HG03575 (cell line): ENCODE data around the gene ALPL.
"Not testable (repeated sequence)": the region's sequence is repeated elsewhere in the genome, so short reads cannot be mapped to it uniquely, and the experiment has no call there.

Experiments
- ATAC-seq: cut with Tn5 transposase; IDR thresholded peaks from one replicate; pipeline ENCODE4 v1.9.1; 2021; ENCODE audit not compliant: unreplicated experiment, insufficient number of reproducible peaks, low FRiP score; ENCODE audit errors: extremely low read depth

Gene ALPL

DNA sequence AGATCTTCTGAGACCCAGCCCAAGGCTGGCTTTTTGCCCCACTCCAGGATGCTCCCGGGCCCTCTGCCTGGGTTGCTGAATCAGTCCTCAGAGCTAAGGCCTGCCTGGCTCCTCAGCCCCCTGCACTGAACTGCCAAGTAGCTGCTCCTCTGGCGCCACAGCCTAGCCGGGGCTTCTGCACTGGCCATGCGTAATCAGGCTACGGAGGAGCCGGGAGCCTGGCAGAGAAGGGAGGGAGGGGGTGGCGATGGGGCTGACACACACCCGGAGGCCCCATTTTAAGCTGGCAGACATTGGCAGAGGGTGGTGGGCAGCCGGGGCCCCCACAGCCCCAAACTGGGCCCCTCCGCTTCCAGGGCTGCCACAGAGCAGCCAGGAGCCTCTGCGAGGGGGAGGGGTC lies 38.7 kb downstream of the ALPL start:
- no peak for ATAC-seq

DNA sequence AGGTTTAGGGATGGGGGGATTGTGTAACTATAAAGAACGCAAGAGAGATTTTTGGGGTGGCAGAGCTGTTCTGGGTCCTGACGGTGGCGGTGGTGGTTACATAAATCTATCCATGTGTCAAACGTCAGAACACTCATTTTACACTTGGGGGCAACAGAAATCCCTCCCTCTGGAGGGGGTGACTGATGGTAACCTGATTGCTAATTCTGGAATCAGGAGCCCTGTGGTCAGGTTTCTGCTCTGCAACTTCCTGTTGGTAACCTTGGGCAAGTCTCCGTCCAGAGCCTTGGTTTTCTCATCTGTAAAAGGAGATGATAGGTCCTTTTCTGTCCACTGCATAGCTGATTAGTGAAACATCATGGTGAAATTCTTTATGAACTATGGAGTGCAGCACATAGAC lies 40.9 kb downstream of the ALPL start:
- no peak for ATAC-seq

DNA sequence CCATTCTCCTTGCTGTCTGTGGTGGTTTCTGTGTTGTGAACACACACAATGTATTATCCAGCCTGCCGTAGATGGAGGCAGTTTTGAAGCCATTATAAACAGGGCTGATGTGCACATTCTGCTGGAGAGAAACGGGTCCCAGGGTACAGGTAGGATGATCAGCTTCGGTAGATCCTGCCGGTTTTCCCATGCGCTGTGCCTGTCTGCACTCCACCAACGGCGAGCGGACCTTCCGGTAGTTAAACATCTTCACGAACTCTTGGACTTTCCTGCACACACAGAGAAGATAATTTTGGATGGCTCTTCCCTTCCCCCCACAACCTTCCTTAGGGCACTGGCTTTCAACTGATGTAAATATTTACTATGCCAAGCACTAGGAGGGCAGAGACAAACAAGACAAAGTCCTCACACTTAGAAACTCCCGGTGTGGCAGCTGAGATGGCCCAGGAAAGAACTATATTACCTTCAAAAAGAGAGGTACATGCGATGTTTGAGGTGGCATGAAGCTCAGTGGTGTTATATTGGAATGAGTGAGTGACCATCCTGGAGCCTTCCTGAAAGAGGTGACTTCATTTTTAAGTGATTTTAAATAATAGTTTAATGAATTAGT lies 41.7 kb downstream of the ALPL start:
- no peak for ATAC-seq

DNA sequence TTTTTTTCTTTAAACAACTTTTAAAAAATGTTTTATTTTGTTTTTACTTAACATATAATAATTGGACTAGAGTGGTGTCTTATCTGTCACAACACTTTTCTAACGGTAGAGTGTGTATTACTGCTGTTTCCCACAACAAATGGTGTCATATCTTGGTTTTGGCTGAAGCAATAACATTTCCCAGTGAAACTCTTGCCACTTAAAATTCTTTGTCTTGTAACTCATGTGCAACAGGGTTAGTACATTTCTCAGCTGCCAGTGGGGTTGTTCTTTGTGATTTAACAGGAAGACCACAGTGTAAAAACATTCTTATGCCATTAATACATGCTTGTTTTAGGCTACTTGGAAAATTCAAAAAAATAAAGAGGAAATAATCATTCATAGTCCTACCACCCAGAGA lies 43.5 kb downstream of the ALPL start:
- ATAC-seq = no peak

DNA sequence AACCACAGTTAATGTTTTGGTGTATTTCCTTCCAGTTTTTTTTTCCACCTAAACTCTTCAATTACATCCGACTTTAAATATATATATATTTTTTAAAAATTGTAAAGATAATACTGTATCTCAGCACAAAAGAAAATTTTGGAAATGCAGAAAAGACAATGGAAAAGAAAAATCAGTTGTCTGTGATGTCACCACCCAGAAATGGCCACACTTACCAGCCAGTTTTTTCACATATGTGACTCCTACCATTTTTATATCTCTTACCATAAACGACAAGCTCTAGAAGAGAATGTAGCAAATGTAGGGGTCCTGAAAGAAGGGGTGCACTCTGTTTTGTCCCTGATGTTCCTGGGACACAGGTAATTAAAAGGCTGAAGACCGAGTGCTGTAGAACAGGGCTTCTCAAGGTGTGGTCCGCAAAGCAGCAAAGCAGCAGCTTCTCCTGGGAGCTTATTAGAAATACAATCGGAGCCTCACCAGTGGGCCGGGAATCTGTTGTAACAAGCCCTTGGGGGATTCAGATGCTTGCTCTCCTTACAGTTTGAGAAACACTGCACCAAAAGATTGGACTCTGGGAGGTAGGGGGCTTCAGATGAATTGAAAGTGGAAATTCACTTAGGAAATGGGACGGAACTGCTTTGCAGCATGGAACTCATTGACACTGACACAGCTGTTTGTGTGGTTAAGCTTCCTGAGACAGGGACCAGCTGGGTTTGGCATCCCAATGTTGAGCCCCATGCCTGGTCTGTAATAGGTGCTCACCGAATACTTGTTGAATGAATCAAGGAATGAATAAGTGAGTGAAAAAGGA lies 44.1 kb downstream of the ALPL start:
- ATAC-seq = no peak

DNA sequence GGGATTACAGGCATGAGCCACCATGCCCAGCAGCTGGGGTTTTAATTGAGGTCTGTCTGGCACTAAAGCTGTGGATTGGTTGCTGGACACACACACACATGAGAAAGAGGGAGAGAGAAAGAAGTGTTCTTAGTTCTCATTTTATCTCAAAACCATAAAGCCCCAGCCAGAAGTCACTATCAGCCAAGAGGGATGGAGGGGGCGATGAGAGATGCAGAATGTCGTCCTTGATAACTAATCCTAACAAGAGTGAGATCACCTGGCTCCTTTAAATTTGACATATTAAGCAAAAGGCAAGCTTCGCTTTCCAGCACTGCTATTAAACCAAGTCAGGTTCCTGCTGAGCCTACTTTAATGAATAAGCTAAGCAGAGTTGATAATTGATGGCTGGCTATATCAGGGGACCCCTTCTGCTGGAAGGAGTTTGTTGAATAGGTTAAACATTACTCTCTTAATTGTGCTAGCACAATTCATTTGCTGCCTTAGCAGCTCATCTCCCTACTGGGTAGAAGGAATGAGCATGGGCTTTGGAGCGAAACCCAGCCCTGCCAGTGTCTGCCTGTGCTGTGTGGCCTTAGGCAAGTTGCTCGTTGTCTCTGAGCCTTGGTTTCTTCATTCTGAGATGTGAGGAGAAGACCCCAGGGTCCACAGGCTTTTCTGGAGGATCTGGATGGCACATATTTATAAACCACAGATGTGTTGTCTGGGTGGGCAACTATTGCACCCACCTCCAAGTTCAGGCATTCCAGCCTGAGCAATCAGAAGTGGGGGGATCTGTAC lies 50.8 kb downstream of the ALPL start:
- ATAC-seq = no peak

DNA sequence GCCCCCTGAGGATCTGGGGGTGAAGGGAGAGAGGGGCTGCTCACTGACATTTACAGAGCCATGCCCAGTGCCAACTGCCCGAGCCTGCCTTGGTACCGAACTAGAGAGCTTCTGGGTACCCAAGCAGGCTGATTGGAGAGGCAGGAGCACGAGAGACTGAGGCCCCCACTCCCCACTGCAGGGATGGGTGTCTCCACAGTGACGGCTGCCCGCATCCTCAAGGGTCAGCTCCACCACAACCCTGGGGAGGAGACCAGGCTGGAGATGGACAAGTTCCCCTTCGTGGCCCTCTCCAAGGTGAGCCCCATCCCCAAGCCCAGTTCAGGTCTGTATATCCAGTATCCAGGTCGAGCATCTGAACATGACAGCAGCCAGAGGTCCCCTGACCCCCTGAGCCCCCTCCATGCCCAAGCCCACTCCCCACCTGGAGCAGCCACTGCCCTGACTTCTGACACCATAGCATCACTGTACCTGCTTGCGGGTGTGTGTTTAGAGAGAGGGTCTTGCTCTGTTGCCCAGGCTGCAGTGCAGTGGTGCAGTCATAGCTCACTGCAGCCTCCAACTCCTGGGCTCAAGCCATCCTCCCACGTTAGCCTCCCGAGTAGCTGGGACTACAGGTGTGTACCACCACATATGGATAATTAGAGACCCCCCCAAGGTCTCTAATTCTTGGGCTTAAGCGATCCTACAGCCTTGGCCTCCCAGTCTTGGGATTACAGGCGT lies 51.9 kb downstream of the ALPL start:
- no peak for ATAC-seq

DNA sequence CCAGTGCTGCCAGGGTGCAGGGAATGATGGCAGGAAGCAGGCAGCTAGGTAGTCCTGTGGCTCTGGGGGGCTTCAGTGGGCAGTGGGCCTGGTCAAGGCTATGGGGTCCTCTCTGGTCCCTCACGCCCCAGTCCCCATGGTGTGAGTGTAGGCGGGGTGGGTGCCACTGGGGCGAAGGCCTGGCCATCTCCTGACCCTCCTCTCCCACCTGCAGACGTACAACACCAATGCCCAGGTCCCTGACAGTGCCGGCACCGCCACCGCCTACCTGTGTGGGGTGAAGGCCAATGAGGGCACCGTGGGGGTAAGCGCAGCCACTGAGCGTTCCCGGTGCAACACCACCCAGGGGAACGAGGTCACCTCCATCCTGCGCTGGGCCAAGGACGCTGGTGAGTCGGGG lies 53.7 kb downstream of the ALPL start:
- ATAC-seq = no peak

DNA sequence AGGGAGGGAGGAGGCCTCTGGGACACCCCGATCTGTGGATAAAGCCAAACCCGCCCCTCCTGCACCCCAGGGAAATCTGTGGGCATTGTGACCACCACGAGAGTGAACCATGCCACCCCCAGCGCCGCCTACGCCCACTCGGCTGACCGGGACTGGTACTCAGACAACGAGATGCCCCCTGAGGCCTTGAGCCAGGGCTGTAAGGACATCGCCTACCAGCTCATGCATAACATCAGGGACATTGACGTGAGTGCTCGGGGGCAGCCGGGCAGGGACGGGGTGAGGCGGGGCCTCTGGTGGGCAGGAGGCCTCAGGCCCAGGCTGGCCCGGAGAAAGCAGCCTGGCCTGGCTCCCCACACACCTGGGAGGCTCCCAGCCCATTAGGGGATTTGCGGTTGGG lies 54.7 kb downstream of the ALPL start:
- ATAC-seq = no peak

DNA sequence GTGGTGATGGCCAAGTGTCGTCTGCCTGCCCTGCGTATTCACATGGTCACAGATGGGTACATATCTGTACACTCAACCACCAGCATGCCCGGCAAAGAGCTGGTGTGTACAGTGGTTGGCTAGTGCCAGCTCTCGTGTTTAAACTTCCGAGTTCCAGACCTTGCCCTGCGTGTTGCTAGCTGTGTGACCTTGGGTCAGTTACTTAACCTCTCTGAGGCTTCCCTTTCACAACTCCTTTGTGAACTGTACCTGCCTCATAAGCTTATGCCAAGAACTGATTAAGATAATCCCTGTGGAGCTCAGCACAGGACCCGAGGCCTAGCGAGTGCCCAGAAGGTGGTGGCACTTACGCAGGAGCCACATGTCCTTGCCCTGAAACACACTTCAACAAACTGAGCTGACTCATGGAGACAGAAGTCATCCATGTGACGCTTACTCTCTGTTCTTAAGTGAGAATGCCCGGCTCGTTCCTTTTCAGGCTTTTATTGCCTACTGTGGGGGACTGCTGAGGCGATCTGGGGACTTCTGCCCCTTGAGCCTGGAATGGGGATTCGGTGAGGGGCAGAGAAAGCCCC lies 55.4 kb downstream of the ALPL start:
- ATAC-seq = no peak

DNA sequence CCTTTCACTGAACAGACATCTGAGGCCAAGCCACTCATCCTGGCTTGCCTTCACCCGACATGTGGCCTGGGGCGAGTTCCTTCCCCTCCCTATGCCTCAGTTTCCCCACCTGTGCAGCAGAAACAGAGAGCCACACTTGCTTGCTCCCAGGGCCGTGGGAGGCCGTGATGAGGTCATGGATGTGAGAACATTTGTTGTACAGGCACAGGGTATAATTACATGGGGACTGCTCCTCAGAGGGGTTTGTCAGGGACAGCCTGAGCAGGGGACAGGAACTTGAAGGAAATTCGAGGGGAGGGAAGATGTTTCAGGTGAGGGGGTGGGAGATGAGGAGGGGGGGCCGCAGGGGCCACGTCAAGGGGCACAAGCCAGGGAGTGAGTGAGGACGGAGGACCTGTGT lies 56.1 kb downstream of the ALPL start:
- ATAC-seq = no peak

DNA sequence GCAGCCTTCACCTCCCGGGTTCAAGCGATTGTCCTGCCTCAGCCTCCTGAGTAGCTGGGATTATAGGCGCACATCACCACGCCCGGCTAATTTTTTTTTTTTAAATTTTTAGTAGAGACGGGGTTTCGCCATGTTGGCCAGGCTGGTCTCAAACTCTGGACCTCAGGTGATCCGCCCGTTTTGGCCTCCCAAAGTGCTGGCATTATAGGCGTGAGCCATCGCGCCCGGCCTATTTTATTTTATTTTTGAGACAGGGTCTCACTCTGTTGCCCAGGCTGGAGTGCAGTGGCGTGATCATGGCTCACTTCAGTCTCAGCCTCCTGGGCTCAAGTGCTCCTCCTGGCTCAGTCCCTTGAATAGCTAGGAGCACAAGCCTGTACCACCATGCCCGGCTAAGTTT lies 57.1 kb downstream of the ALPL start:
- ATAC-seq = not testable (repeated sequence)

DNA sequence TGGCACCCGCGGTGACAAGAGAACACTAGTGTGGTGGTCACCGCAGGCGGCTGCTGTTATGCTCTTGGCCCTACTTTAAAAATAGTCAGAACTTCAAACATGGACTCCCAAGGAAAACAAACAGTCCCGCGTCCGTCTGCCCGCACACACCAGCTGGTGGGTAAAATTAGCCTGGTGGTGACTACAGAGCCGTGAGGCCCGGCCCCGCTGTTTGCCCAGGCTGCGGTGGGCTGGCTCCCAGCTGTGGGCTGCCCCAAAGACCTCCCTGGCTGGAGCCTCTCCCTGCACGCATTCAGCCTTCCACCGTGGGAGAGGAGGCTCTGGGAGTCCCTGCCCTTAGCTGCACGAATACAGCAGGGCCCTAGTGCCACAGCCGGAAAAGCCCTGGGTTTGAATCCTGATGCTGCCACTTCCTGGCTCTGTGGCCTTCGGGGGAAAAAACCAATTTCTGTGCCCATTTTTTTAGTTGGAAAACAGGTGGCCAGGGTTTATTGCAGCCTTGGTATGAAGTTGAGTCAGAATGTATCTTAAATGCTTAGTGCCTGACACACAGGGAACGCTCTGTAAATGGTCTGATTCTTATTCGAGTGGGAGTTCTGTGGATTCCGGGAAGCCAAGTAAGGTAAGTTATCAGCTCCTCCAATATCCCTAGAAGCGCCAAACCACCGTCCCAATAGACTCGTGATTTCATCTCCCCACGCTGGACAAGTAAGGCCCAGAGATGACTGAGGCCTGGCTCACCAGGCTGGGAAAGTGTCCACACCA lies 58.2 kb downstream of the ALPL start:
- no peak for ATAC-seq

DNA sequence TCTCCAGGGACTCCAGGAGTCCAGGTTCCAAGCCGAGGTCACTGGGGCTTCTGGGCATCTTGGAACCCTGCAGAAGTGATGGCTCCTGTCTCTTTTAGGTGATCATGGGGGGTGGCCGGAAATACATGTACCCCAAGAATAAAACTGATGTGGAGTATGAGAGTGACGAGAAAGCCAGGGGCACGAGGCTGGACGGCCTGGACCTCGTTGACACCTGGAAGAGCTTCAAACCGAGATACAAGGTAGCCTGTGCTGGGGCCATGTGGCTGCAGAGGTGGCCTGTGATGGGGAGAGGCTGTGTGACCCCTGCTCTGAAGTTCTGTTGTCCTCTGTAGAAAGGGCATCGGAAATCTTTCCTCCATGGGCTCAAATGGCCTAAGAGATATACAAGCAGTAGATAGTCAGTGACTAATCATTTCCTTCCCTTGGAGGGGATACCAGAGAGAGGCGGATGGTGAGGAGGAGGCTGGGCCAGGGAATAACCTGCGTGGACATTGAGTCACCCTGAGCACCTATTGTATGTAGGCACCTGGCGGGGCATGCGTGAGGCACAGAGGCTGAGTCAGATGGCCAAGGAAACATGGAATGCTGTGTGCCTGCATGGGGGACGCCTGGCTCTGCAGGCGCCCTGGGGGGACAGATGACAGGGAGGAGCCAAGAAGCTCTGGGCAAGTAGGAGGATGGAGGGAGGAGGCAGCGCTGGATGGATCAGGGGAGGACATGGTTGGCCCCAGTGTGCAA lies 59.0 kb downstream of the ALPL start:
- no peak for ATAC-seq

DNA sequence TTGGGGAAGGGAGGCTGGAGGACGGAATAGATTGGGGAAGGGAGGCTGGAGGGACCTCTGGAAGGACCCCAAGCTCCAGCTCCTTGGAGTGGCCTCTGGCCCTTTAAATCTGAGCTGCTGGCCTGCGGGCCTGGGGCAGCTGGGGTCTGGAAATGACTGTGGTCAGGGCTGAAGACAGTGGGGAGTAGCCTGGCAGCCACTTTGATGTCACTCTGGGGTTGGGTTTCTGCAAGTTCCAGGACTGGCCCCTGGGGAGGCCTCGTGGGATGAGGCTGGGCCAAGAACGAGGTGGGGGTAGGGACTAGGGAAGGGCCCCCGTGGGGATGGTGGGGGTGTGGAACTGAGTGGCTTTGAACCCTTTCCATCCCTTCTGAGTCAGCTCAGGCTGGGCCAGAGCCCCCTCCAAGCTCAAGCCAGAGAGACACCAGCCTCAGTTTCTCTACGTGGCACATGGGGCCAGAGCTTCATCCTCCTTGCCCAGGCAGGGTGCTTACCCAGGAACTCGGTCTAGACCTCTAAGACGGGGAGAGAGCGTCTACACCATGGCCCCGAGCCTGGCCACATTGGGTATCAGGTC lies 59.7 kb downstream of the ALPL start:
- ATAC-seq = no peak

DNA sequence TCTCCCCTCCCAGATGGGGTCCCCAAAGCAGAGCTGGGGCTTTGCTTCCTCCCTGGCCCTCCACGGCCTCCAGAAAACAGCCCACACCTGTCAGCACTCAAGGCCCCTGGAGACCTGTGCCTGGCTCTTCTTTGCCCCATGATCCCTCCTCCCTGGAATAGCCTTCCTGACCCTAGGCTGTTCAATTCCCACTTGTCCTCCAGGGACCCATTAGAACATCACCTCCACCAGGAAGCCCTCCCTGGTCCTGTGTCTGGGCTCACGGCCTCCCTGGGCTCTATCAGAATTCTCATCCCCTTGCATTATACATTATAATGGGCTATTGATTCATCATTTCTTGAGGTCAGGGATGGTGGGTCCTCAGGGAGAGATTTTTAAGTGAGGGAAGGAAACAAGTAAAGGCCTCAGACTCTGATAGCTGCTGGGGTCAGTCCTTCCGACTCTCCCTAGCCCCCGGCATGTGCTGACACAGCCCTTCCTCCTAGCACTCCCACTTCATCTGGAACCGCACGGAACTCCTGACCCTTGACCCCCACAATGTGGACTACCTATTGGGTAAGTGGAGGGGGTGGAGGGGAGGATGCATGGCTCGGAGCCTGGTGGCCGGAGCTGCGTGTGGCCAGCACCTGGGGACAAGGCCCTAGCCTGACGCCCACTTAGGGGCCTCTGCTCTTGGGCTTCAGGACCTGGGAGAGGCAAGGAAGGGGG lies 60.8 kb downstream of the ALPL start:
- ATAC-seq = no peak

DNA sequence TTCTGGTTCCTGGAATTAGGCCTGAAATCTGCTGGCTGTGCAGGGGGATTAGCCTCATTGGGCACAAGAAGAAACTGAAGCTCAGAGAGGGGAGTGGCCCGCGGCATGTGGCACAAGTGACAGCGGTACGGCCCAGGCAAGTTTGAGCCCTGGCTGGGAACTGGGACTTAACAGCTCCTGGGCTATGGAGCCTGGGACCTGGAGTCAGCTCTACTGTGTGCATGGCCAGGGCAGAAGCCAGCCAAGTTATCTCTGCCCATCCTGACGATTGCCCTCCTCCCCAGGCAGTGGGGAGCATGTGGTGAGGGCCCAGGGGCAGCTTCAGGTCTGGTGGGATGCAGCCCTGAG lies 61.3 kb downstream of the ALPL start:
- no peak for ATAC-seq
